ENCODE measurements around the gene GON4L. TPM values are rescaled to one million over a fixed set of nuclear protein-coding genes. Genes with fewer than 3 reads are reported as not detected.

Gene GON4L
- polyA plus RNA-seq, 2 of the 4 experiments (the other 2 are of a cell fraction), result 15.3 to 23.1 TPM

DNA sequence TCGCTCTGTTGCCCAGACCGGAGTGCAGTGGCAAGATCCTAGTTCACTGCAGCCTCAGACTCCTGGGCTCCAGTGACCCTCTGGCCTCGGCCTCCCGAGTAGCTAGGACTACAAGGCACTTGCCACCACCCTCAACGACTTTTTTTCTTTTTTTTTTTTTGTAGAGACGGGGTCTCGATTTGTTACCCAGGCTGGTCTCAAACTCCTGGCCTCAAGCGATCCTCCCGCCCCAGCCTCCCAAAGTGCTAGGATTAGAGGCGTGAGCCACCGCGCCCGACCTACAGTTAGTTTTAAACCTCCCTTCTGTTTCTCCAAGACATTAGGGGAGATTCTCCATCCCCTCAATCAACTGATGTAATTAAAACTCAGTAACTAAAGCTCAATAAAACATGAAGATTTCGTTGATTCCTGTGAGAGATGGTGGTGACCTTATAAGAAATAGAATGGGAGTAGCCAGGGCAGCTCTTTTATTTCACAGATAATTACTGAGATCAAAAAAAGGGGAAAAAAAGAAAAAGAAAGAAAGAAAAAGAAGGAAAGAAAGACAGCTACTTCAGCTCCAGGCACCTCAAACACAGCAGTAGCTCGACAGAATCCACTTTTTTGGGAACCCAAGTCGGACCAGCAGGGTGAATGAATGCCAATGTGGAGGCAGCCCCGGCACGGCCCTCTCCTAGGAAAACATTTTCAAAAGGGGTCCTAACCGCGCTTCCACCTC, 598 bp downstream of the GON4L start (continued):
- no peak for TF ChIP-seq RNF2 (IDR thresholded peaks at IDR 0.05; ENCODE audit: borderline replicate concordance, low read depth)
- no peak for TF ChIP-seq TFCP2L1 (CRISPR knock-in tag; IDR thresholded peaks at IDR 0.05)

DNA sequence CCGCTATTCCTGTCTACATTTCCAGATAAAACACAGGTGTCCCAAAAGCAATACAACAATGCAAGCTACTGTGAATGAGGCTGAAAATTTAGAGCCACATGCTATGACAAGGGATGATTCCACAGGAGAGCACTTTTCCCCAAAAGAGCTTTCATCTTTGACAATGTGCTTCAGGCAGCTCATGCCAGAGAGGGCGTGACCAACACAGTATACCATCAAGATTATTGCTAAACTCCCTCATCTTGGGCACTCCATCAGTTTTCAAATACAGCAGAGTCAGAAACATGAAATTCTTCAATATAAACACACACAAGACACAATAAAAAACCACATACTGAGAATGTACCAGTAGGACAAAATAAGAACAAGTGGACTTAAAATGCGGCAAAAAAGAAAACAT, 6.7 kb downstream of the GON4L start:
- H3K4me2 ChIP-seq, result no peak overlapping the region

DNA sequence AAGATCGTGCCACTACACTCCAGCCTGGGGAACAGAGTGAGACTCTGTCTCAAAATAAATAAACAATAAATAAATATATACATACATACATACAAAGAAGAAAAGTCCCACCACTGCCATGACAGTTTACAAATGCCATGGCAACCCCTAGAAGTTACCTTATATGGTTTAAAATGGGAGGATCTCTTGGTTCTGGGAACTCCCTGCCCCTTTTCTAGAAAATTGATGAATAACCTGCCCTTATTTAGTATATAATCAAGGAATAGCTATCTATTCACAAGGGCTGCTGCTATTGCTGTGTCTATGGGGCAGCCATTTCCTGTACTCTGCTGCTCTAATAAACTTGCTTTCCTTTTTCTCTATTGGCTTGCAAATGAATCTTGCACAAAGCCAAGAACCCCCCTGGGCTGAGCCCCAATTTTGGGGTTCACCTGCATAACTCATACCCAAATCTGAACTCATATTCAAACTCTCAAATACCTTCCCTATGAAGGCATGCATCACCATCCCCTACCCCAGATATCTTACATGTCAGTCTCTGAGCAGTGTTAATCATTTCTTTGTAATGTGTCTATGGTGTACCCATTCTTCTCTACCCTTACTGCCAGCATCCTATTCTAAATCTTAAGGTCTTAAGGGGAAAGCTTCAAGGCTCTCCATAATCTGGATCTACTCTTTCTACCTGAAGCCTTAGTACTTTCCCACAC, 9.0 kb downstream of the GON4L start:
- FAIRE-seq, result no peak
- Histone ChIP-seq H3K4me2 (no peak overlapping the region), H3K4me3 (no peak overlapping the region), H3K4me1 (no peaks in the 10 kb centered on the region), H3K27ac (no peak overlapping the region), H3K9me3 (no peaks in the 10 kb centered on the region)
- no peak for TF ChIP-seq SMC3 (IDR thresholded peaks at IDR 0.05)
- TF ChIP-seq, protein P1, sequence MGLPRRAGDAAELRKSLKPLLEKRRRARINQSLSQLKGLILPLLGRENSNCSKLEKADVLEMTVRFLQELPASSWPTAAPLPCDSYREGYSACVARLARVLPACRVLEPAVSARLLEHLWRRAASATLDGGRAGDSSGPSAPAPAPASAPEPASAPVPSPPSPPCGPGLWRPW (IDR thresholded peaks at IDR 0.05), result no peak
- TF ChIP-seq RCOR1 (IDR thresholded peaks at IDR 0.05; ENCODE audit: low read depth, low read length), result no peak
- TF ChIP-seq, protein P2, sequence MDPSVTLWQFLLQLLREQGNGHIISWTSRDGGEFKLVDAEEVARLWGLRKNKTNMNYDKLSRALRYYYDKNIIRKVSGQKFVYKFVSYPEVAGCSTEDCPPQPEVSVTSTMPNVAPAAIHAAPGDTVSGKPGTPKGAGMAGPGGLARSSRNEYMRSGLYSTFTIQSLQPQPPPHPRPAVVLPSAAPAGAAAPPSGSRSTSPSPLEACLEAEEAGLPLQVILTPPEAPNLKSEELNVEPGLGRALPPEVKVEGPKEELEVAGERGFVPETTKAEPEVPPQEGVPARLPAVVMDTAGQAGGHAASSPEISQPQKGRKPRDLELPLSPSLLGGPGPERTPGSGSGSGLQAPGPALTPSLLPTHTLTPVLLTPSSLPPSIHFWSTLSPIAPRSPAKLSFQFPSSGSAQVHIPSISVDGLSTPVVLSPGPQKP (IDR thresholded peaks at IDR 0.05; ENCODE audit: low read depth, low read length), result no peak
- TF ChIP-seq MAFK (IDR thresholded peaks at IDR 0.05; ENCODE audit: partially characterized antibody), result no peak
- no peak for TF ChIP-seq FOSB (CRISPR knock-in tag; IDR thresholded peaks at IDR 0.05)
- no peak for TF ChIP-seq EHMT2 (IDR thresholded peaks at IDR 0.05; ENCODE audit: low read depth)
- TF ChIP-seq CBX2 (IDR thresholded peaks at IDR 0.05; ENCODE audit: borderline replicate concordance, low read depth), result no peak
- TF ChIP-seq ZFP36 (IDR thresholded peaks at IDR 0.05; ENCODE audit: borderline replicate concordance, partially characterized antibody), result no peak
- TF ChIP-seq, protein P3, sequence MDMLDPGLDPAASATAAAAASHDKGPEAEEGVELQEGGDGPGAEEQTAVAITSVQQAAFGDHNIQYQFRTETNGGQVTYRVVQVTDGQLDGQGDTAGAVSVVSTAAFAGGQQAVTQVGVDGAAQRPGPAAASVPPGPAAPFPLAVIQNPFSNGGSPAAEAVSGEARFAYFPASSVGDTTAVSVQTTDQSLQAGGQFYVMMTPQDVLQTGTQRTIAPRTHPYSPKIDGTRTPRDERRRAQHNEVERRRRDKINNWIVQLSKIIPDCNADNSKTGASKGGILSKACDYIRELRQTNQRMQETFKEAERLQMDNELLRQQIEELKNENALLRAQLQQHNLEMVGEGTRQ (IDR thresholded peaks at IDR 0.05), result no peak
- TF ChIP-seq, protein P4, sequence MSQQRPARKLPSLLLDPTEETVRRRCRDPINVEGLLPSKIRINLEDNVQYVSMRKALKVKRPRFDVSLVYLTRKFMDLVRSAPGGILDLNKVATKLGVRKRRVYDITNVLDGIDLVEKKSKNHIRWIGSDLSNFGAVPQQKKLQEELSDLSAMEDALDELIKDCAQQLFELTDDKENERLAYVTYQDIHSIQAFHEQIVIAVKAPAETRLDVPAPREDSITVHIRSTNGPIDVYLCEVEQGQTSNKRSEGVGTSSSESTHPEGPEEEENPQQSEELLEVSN (IDR thresholded peaks at IDR 0.05; ENCODE audit: borderline replicate concordance, low read depth), result no peak
- no peak for TF ChIP-seq MAZ (IDR thresholded peaks at IDR 0.05; ENCODE audit: borderline replicate concordance, low read depth, low read length)
- TF ChIP-seq BHLHE40 (IDR thresholded peaks at IDR 0.05; ENCODE audit: low read depth, low read length), result no peak
- TF ChIP-seq, protein P5, sequence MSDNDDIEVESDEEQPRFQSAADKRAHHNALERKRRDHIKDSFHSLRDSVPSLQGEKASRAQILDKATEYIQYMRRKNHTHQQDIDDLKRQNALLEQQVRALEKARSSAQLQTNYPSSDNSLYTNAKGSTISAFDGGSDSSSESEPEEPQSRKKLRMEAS (IDR thresholded peaks at IDR 0.05), result no peak
- TF ChIP-seq EHF (CRISPR knock-in tag; IDR thresholded peaks at IDR 0.05), result no peak
- no peak for TF ChIP-seq EP300 (IDR thresholded peaks at IDR 0.05)
- TF ChIP-seq GATA3 (IDR thresholded peaks at IDR 0.05; ENCODE audit: borderline replicate concordance), result no peak
- no peak for TF ChIP-seq TFCP2L1 (CRISPR knock-in tag; IDR thresholded peaks at IDR 0.05)
- DNase-seq (ENCODE audit: low read depth in 1 of 2, low spot score in 1 of 2), result no peak
- POLR2A ChIA-PET, result no interaction called here
- CTCF ChIA-PET, result interaction anchor here (1.8 kb wide), 1 partner anchor 14 kb away, joined by 4 read pairs; no protein-coding TSS in a partner anchor
- ATAC-seq, result no peak
- 80% methylated on average over 1 of the region's 1 CpG for WGBS (ENCODE audit: missing lambda C conversion rate)

More for the DNA sequence above, 6.7 kb downstream of the GON4L start:
- CTCF ChIA-PET, result interaction anchor here (0.9 kb wide), 1 partner anchor 216 kb away, joined by 3 read pairs; no protein-coding TSS in a partner anchor
- TF ChIP-seq HOXB5 (CRISPR knock-in tag; IDR thresholded peaks at IDR 0.05) (no peak), POLR2A (IDR thresholded peaks at IDR 0.05; ENCODE audit: low read length) (no peak)
- 94% methylated on average over 3 of the region's 3 CpGs for WGBS (ENCODE audit: missing lambda C conversion rate)
- DNase-seq (ENCODE audit: low read depth in 1 of 2, low spot score in 1 of 2), result no peak
- no peak overlapping the region for H3K27ac ChIP-seq
- no peaks in the 10 kb centered on the region for H3K9me3 ChIP-seq
- no peak for FAIRE-seq
- ATAC-seq, result no peak
- H3K4me1 ChIP-seq, result no peaks in the 10 kb centered on the region; the same call in 2 of the 3 replicates
- no peak overlapping the region for H3K4me3 ChIP-seq
- POLR2A ChIA-PET, result no interaction called here

All from A549 (cell line).